ENCODE data around the gene RPRD2.

- TF ChIP-seq GATA3 (IDR thresholded peaks at IDR 0.05; ENCODE audit: low read depth, low read length) (no peak), GATA2 (IDR thresholded peaks at IDR 0.05; ENCODE audit: low read depth, low read length) (no peak)
These were observed 21.8 kb downstream of the RPRD2 start for GRCh38 chr1:150385537-150386445.
